HEK293 (cell line): ENCODE results near the gene GPX4.

Experiments used
- CTCF ChIA-PET: fragments of 350-600 bp; formaldehyde crosslinking; extraction: SDS; loops from one replicate; lab custom pipeline; 2021; ENCODE audit warnings: antibody characterized with exemption; lab: Yijun Ruan, JAX
- POLR2A ChIA-PET: fragments of 300-600 bp; formaldehyde crosslinking; extraction: SDS; loops from one replicate; lab custom pipeline; 2020; ENCODE audit warnings: antibody characterized with exemption, inconsistent platforms; lab: Yijun Ruan, JAX
- H3K27ac ChIP-seq: fragments of 200-500 bp; sonication (Bioruptor generic); 2 replicates; pipeline ENCODE4 v1.5.1; 2014; ENCODE audit warnings: low read depth, low read length, control low read depth, inconsistent platforms; ENCODE audit errors: extremely low read depth
- H3K36me3 ChIP-seq, 2 experiments: fragments of 200-500 bp in 1 of 2; sonication (Bioruptor generic) in 1 of 2; 1 replicate in 1 of 2; 2 replicates in 1 of 2; pipeline ENCODE4 v1.5.1; 2014 to 2017; ENCODE audit warnings: inconsistent platforms in 2 of 2, low read length in 2 of 2; ENCODE audit not compliant: control insufficient read depth in 2 of 2, insufficient read depth in 1 of 2
- H3K4me1 ChIP-seq: fragments of 200-500 bp; sonication (Bioruptor generic); 2 replicates; pipeline ENCODE4 v1.5.1; 2014; ENCODE audit warnings: mild to moderate bottlenecking, low read length, inconsistent platforms; ENCODE audit not compliant: control insufficient read depth, insufficient read depth
- H3K4me3 ChIP-seq: 2 replicates; pipeline ENCODE4 v1.5.1; 2011; ENCODE audit warnings: low read depth, mild to moderate bottlenecking, control low read depth, low read length, moderate library complexity
- H3K9me3 ChIP-seq: fragments of 200-500 bp; sonication (Bioruptor generic); 2 replicates; pipeline ENCODE4 v1.5.1; 2014; ENCODE audit warnings: low read depth, low read length, inconsistent platforms; ENCODE audit not compliant: control insufficient read depth, insufficient read depth
- EGR2 ChIP-seq: fragments of 450-650 bp; formaldehyde crosslinking; IDR thresholded peaks from 2 replicates; pipeline ENCODE4 v1.5.1; 2016; ENCODE audit warnings: low read depth, missing biosample characterization, missing genetic modification characterization
- GLIS1 ChIP-seq: fragments of 450-650 bp; formaldehyde crosslinking; IDR thresholded peaks from 2 replicates; pipeline ENCODE4 v1.5.1; 2016; ENCODE audit warnings: missing biosample characterization, missing genetic modification characterization
- GLIS2 ChIP-seq: fragments of 450-650 bp; formaldehyde crosslinking; IDR thresholded peaks from 2 replicates; pipeline ENCODE4 v1.5.1; 2016; ENCODE audit warnings: missing biosample characterization, missing genetic modification characterization
- KLF1 ChIP-seq: fragments of 450-650 bp; formaldehyde crosslinking; IDR thresholded peaks from 2 replicates; pipeline ENCODE4 v1.5.1; 2016; ENCODE audit warnings: missing biosample characterization, missing genetic modification characterization
- KLF17 ChIP-seq: fragments of 450-650 bp; formaldehyde crosslinking; IDR thresholded peaks from 2 replicates; pipeline ENCODE4 v1.5.1; 2016; ENCODE audit warnings: missing biosample characterization, missing genetic modification characterization
- KLF8 ChIP-seq: fragments of 450-650 bp; formaldehyde crosslinking; IDR thresholded peaks from 2 replicates; pipeline ENCODE4 v1.5.1; 2016; ENCODE audit warnings: missing biosample characterization, missing genetic modification characterization
- SCRT1 ChIP-seq: fragments of 450-650 bp; formaldehyde crosslinking; IDR thresholded peaks from 2 replicates; pipeline ENCODE4 v1.5.1; 2016; ENCODE audit warnings: missing biosample characterization, missing genetic modification characterization, borderline replicate concordance
- SCRT2 ChIP-seq: fragments of 450-650 bp; formaldehyde crosslinking; IDR thresholded peaks from 2 replicates; pipeline ENCODE4 v1.5.1; 2016; ENCODE audit warnings: missing biosample characterization, missing genetic modification characterization
- SP2 ChIP-seq: fragments of 450-650 bp; formaldehyde crosslinking; IDR thresholded peaks from 2 replicates; pipeline ENCODE4 v1.5.1; 2016; ENCODE audit warnings: missing biosample characterization, missing genetic modification characterization
- ZBTB21 ChIP-seq: fragments of 450-650 bp; formaldehyde crosslinking; IDR thresholded peaks from 2 replicates; pipeline ENCODE4 v1.5.1; 2017; ENCODE audit warnings: missing biosample characterization, missing genetic modification characterization
- ZBTB8A ChIP-seq: fragments of 450-650 bp; formaldehyde crosslinking; IDR thresholded peaks from 2 replicates; pipeline ENCODE4 v1.5.1; 2016; ENCODE audit warnings: missing biosample characterization, missing genetic modification characterization
- ZIC2 ChIP-seq: fragments of 450-650 bp; formaldehyde crosslinking; IDR thresholded peaks from 2 replicates; pipeline ENCODE4 v1.5.1; 2016; ENCODE audit warnings: missing biosample characterization, missing genetic modification characterization
- ZNF10 ChIP-seq: fragments of 450-650 bp; formaldehyde crosslinking; IDR thresholded peaks from 2 replicates; pipeline ENCODE4 v1.5.1; 2017; ENCODE audit warnings: missing biosample characterization, missing genetic modification characterization
- ZNF146 ChIP-seq: fragments of 450-650 bp; formaldehyde crosslinking; IDR thresholded peaks from 2 replicates; pipeline ENCODE4 v1.5.1; 2016; ENCODE audit warnings: missing biosample characterization, missing genetic modification characterization
- ZNF157 ChIP-seq: fragments of 450-650 bp; formaldehyde crosslinking; IDR thresholded peaks from 2 replicates; pipeline ENCODE4 v1.5.1; 2016; ENCODE audit warnings: missing biosample characterization, missing genetic modification characterization
- ZNF16 ChIP-seq: fragments of 450-650 bp; formaldehyde crosslinking; IDR thresholded peaks from 2 replicates; pipeline ENCODE4 v1.5.1; 2016; ENCODE audit warnings: low read depth, missing biosample characterization, missing genetic modification characterization
- ZNF184 ChIP-seq: fragments of 450-650 bp; IDR thresholded peaks from 2 replicates; pipeline ENCODE4 v1.5.1; 2018; ENCODE audit warnings: missing biosample characterization, mild to moderate bottlenecking, missing genetic modification characterization
- ZNF19 ChIP-seq: fragments of 450-650 bp; formaldehyde crosslinking; IDR thresholded peaks from 2 replicates; pipeline ENCODE4; 2016; ENCODE audit warnings: missing biosample characterization, missing genetic modification characterization, low read depth
- ZNF223 ChIP-seq: fragments of 450-650 bp; formaldehyde crosslinking; IDR thresholded peaks from 2 replicates; pipeline ENCODE4 v1.5.1; 2016; ENCODE audit warnings: missing biosample characterization, missing genetic modification characterization
- ZNF366 ChIP-seq: fragments of 450-650 bp; formaldehyde crosslinking; conservative IDR thresholded peaks from 2 replicates; pipeline ENCODE4 v1.5.1; 2016; ENCODE audit warnings: missing biosample characterization, missing genetic modification characterization
- ZNF391 ChIP-seq: fragments of 450-650 bp; formaldehyde crosslinking; IDR thresholded peaks from 2 replicates; pipeline ENCODE4 v1.5.1; 2016; ENCODE audit warnings: low read depth, missing biosample characterization, missing genetic modification characterization, borderline replicate concordance
- ZNF398 ChIP-seq: fragments of 450-650 bp; formaldehyde crosslinking; IDR thresholded peaks from 2 replicates; pipeline ENCODE4 v1.5.1; 2017; ENCODE audit warnings: missing biosample characterization, missing genetic modification characterization
- ZNF521 ChIP-seq: fragments of 450-650 bp; formaldehyde crosslinking; IDR thresholded peaks from 2 replicates; pipeline ENCODE4 v1.5.1; 2017; ENCODE audit warnings: missing biosample characterization, mild to moderate bottlenecking, missing genetic modification characterization
- ZNF600 ChIP-seq: fragments of 450-650 bp; formaldehyde crosslinking; IDR thresholded peaks from 2 replicates; pipeline ENCODE4 v1.5.1; 2016; ENCODE audit warnings: missing biosample characterization, missing genetic modification characterization
- ZNF623 ChIP-seq: fragments of 450-650 bp; formaldehyde crosslinking; IDR thresholded peaks from 2 replicates; pipeline ENCODE4 v1.5.1; 2016; ENCODE audit warnings: missing biosample characterization, missing genetic modification characterization
- ZNF837 ChIP-seq: fragments of 450-650 bp; formaldehyde crosslinking; IDR thresholded peaks from 2 replicates; pipeline ENCODE4 v1.5.1; 2016; ENCODE audit warnings: missing biosample characterization, missing genetic modification characterization
- TF ChIP-seq, protein P1 (sequence below): fragments of 450-650 bp; formaldehyde crosslinking; IDR thresholded peaks from 2 replicates; pipeline ENCODE4 v1.5.1; 2016; ENCODE audit warnings: missing biosample characterization, missing genetic modification characterization
- TF ChIP-seq, protein P2 (sequence below): fragments of 450-650 bp; formaldehyde crosslinking; IDR thresholded peaks from 2 replicates; pipeline ENCODE4 v1.5.1; 2016; ENCODE audit warnings: missing biosample characterization, missing genetic modification characterization, low read depth

The GPX4 gene

DNA sequence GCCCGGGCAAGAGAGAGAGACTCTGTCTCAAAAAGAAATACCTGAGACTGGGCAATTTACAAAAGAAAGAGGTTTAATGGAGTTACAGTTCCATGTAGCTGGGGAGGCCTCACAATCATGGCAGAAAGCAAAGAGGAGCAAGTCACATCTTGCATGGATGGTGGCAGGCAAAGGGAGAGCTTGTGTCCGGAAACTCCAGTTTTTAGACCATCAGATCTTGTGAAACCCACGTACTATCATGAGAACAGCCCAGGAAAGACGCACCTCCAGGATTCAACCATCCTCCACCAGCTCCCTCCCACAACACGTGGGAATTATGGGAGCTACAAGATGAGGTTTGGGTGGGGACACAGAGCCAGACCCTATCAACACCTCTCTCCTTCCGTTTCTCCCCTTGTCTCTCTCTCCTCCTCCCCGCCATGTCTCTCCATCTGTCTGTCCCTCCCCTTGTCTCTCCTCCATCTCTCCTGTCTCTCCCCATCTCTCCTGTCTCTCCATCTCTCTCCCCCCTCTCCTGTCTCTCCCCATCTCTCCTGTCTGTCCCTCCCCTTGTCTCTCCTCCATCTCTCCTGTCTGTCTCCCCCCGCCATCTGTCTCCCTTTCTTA lies 18.6 kb upstream of the GPX4 start (continued):
- TF ChIP-seq, protein P1, sequence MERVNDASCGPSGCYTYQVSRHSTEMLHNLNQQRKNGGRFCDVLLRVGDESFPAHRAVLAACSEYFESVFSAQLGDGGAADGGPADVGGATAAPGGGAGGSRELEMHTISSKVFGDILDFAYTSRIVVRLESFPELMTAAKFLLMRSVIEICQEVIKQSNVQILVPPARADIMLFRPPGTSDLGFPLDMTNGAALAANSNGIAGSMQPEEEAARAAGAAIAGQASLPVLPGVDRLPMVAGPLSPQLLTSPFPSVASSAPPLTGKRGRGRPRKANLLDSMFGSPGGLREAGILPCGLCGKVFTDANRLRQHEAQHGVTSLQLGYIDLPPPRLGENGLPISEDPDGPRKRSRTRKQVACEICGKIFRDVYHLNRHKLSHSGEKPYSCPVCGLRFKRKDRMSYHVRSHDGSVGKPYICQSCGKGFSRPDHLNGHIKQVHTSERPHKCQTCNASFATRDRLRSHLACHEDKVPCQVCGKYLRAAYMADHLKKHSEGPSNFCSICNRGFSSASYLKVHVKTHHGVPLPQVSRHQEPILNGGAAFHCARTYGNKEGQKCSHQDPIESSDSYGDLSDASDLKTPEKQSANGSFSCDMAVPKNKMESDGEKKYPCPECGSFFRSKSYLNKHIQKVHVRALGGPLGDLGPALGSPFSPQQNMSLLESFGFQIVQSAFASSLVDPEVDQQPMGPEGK (tag by site-specific recombination), result peak; percentile 54
- TF ChIP-seq ZNF19 (tag by site-specific recombination) (no peak), SP2 (tag by site-specific recombination) (peak; percentile 46), ZNF184 (no peak), ZNF398 (tag by site-specific recombination) (peak; percentile 81)

- Histone ChIP-seq H3K36me3 (peaks cover 0 to 36% of the 10 kb centered on the region in 2 experiments; a peak in 1 of 3 replicates), H3K9me3 (no peaks in the 10 kb centered on the region), H3K4me1 (no peaks in the 10 kb centered on the region), H3K27ac (no peak overlapping the region), H3K4me3 (no peak overlapping the region)
- ChIA-PET CTCF (interaction anchor here (1.6 kb wide), 1 partner anchor 27 kb away, joined by 3 read pairs; no protein-coding TSS in a partner anchor), POLR2A (interaction anchor here (0.8 to 2.9 kb wide), 9 partner anchors 9 to 183 kb away, joined by 3 to 18 read pairs (median 5); partner anchors contain the start of genes ABCA7, CIRBP, CNN2 and GPX4)
- TF ChIP-seq EGR2 (tag by site-specific recombination) (no peak), ZNF521 (tag by site-specific recombination) (no peak), ZBTB21 (tag by site-specific recombination) (no peak), ZNF16 (no peak), ZIC2 (tag by site-specific recombination) (0 out of 2 replicates have a peak, but pooled peaks have one; percentile 40), ZNF391 (tag by site-specific recombination) (no peak), KLF8 (tag by site-specific recombination) (no peak), SCRT2 (tag by site-specific recombination) (peak; percentile 46), ZNF10 (tag by site-specific recombination) (no peak), ZNF146 (tag by site-specific recombination) (no peak), ZBTB8A (no peak), SCRT1 (0 out of 2 replicates have a peak, but pooled peaks have one; percentile 42), GLIS1 (tag by site-specific recombination) (peak; percentile 40; the same call in 1 of the 2 replicates), ZNF623 (tag by site-specific recombination) (no peak), ZNF366 (tag by site-specific recombination) (0 out of 2 replicates have a peak, but pooled peaks have one; percentile 12), KLF17 (0 out of 2 replicates have a peak, but pooled peaks have one; percentile 6), KLF1 (no peak; the same call in 1 of the 2 replicates), ZNF600 (tag by site-specific recombination) (peak; percentile 29; the same call in 1 of the 2 replicates), ZNF157 (tag by site-specific recombination) (no peak), GLIS2 (no peak), ZNF223 (0 out of 2 replicates have a peak, but pooled peaks have one; percentile 41), ZNF837 (tag by site-specific recombination) (no peak)
- TF ChIP-seq, protein P2, sequence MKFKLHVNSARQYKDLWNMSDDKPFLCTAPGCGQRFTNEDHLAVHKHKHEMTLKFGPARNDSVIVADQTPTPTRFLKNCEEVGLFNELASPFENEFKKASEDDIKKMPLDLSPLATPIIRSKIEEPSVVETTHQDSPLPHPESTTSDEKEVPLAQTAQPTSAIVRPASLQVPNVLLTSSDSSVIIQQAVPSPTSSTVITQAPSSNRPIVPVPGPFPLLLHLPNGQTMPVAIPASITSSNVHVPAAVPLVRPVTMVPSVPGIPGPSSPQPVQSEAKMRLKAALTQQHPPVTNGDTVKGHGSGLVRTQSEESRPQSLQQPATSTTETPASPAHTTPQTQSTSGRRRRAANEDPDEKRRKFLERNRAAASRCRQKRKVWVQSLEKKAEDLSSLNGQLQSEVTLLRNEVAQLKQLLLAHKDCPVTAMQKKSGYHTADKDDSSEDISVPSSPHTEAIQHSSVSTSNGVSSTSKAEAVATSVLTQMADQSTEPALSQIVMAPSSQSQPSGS, result no peak
These were observed 17.9 kb upstream of the GPX4 start for GRCh38 chr19:1085676-1086442.
